ENCODE results near the gene AP3M1.
"Not testable (repeated sequence)": the region's sequence is repeated elsewhere in the genome, so short reads cannot be mapped to it uniquely, and the experiment has no call there.

The AP3M1 gene

DNA sequence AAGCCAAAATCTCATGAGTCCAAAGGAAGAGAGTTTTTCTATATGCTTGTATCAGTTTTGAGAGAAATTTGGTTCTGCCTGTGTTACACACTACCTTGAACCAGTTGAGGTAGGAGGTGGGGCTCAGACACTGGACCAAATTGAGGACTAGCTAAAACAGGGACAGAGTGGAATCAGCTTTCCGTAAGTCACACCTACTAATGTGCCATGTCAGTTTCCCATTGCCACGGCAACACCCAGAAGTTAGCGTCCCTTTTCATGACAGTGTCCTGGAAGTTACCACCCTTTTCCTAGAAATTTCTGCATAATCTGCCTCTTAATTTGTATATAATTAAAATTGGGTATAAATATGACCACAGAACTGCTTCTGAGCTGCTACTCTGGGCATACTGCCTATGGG, 9.4 kb upstream of the AP3M1 start:
- no peak for DNase-seq

DNA sequence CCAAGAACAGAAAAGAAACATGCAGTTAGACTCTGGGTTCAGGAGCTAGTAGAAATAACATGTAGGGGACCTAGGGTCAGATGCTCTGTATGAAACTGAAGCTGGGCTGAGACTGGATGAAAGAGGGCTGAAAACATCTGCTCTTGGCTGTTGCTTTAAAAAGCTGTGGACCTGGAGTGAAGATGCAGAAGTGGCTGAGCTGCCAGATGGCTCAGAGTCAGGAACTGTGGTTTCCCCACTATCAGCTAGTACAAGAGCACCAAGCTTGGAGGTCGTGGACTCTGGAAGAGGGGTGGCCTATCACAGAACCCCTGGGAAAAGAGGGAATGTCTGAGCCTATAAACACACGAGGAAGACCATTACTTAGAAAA, 6.3 kb upstream of the AP3M1 start:
- no peak for DNase-seq

GRCh38 chr10:74153676-74154075, 3.0 kb upstream of the AP3M1 start:
- DNase-seq: no peak

GRCh38 chr10:74153123-74153522, 2.5 kb upstream of the AP3M1 start:
- DNase-seq: no peak

DNA sequence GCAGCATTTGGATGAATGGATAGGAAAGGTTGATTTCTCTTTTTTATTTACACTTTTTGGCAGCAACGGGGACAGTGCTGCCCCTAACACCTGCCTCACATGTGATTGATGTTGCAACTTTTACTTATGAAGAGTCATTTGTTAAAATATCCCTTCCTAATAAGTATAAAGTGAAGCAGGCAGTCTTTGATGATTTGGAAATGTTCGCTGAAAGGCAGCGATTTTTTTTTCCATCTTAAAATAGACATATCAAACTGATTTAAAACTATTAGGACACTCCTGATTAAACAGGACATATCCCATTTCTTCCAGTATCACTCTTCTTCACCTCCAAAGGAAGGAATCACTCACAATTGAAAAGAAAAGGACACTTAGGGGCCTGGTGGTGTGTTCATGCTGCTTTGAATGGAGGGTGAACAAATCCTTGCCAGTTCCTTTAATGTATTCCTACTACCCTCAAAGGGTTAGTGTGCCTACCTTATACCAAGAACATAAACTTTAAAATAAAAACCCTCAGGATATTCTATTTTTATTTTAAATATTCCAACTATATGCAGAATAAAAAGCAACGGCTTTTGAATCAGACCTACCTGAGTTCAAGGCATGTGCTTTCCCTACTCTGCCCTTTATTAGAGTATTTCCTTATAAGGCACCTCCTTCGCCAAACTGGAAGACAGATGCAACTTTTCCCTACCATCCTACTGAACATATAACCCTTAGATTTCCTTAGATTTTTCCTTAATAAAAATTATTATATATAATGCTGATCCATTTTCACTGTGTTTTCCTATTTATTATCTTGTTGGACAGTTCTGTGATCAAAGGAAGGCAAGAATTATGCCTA, 1.5 kb upstream of the AP3M1 start:
- no peak for DNase-seq

- peak; percentile 100 for DNase-seq
Measured at GRCh38 chr10:74150990-74151878, 606 bp upstream of the AP3M1 start, which contains the start of gene ADK. ADK (plus strand) TSS chr10:74151221; CDS start chr10:74151279, 58 bp downstream.

DNA sequence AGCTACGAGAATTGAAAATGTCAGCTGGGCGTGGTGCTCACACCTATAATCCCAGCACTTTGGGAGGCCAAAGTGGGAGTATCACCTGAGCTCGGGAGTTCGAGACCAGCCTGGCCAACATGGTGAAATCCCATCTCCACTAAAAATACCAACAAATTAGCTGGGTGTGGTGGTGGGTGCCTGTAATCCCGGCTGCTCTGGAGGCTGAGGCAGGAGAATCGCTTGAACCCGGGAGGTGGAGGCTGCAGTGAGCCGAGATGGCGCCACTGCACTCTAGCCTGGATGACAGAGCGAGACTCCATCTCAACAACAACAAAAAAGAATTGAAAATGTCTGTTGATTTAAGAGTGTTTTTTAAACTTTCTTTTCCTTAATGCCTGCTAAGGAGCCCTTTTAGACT, 3.6 kb downstream of the AP3M1 start:
- DNase-seq: not testable (repeated sequence)

DNA sequence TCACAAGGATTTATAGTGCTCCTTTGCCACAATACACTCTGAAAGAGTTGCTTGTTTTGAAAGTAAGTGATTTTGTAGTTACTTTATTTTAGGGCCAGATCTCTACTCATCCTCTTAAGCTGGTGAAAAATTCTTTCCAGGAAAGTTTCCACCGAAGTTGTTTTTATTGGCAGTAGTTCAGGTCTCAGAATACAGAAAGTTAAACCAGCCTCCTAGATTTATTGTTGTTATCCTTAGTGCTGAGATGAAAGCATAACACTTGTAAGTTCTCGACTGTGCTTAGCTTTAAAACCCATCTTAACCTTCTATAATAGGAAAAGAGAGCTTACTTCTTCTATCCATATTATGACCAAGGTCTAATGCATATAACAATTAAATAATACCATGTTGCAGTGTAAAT, 5.5 kb downstream of the AP3M1 start:
- no peak for DNase-seq

DNA sequence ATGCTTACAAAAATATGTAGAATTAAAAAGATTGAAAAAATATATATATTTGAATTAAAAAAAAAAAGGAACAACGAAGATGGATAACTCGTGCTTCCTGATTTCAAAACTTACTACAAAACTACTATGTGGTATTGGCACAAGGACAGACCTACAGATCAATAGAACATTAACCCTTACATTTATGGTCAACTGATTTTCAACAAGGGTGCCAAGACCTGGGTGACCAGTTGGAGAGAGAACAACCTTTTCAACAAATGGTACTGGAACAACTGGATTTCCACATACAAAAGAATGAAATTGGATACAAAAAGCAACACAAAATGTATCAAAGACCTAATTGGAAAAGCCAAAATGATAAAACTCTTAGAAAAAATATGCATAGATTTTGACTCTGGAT, 10.1 kb downstream of the AP3M1 start:
- no peak for DNase-seq

DNA sequence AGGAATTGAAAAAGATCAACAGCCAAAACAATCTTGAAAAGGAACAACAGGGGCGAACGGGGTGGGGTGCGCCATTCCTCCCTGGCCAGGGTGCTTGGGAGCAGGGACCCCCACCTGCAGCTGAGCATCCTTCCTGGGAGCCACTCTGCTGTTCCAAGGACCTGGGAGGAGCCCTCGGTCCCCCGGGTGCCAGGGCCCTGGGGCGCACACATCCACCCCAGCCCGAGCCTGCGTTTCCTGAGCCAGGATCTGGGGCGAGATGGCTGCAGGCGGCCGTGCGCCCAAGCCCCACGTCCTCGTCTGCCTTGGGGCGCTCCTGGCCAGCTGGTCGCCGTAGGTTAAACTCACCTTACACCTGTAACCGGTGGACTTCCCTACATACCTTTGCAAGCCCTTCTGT, 10.6 kb downstream of the AP3M1 start:
- no peak for DNase-seq

- not testable (repeated sequence) for DNase-seq
Measured at GRCh38 chr10:74138596-74138995, 12.0 kb downstream of the AP3M1 start.

GRCh38 chr10:74137992-74138391, 12.6 kb downstream of the AP3M1 start:
- DNase-seq: no peak

GRCh38 chr10:74135452-74135851, 15.2 kb downstream of the AP3M1 start:
- DNase-seq: no peak

DNA sequence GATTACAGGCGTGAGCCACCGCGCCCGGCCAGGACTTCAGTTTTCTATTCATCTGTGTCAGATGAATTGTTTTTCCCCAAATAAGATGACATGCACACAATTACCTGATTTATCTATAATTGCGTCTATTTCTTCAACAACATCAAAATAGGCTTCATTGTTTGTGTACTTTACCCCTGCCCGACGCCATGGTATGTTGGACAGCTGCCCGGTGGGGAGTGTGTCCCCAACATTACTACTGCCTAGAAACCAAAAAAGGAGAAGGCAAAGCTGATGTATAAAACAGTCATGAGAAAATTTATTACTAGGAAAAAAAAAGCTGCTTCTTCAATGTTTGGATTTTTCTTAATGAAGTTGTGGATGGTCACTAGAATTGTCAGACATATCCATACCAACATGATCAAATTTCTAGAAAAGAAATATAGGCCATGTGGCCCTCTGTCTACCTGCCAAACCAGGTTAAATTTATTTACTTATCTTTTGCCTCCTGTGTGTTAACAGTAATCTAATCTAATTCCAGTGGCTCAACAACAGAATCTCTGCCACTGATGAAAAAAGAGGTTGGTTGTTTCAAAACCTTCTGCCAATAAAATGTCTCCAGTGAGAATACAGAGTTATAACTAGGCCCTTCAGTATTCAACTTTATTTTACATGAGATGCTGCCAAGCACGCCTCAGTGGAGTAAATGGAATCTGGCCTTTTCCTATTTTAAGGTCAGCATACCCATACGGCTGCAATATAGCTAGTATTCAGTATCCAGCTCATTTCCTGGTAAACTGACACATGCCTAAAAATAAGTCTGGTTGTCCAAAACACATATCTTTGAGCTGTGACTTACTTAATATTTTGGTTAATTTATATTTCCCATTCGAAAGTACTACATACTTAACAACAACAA, 16.5 kb downstream of the AP3M1 start:
- DNase-seq: no peak

DNA sequence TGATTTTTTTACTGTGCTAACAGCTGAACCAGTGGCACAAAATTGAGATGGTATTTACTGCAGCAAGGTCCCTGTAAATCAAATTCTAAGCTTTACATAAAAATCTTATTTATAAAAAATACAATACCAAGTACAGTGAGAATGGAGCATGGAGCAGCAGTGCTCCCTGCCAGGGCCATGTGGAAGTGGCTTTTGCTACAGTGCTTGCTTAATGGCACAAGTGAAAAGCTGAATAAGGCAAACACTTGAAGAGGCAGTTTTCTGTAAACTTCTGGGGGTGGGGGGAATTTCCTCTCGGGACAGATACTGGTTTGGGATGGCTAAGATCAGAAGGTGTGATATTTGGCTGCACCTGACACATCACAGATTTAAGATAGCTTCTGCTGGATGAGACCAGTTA, 27.5 kb downstream of the AP3M1 start:
- DNase-seq: no peak

- no peak for DNase-seq
Measured at GRCh38 chr10:74122060-74122459, 28.6 kb downstream of the AP3M1 start.

- no peak for DNase-seq
Measured at GRCh38 chr10:74121368-74121767, 29.3 kb downstream of the AP3M1 start.

- DNase-seq: no peak
Measured at GRCh38 chr10:74120911-74121310, 29.7 kb downstream of the AP3M1 start.

- DNase-seq: no peak
Measured at GRCh38 chr10:74118804-74119203, 31.8 kb downstream of the AP3M1 start.

DNA sequence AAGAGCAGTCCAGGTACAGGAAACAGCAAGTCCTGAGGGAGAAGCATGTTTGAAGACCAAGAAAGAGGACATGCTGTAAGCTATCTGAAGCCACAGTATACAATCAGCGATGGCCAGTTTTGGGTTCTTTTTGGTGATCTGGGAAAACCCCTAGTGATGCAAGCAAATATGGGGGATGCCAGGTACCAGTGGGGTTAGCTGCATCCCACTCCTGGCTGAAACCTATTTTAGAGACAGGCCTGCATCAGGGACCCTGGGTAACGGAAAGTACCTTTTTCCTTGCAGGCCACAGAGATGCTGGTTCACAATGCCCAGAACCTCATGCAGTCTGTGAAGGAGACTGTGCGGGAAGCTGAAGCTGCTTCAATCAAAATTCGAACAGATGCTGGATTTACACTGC, 32.9 kb downstream of the AP3M1 start:
- DNase-seq: no peak

DNA sequence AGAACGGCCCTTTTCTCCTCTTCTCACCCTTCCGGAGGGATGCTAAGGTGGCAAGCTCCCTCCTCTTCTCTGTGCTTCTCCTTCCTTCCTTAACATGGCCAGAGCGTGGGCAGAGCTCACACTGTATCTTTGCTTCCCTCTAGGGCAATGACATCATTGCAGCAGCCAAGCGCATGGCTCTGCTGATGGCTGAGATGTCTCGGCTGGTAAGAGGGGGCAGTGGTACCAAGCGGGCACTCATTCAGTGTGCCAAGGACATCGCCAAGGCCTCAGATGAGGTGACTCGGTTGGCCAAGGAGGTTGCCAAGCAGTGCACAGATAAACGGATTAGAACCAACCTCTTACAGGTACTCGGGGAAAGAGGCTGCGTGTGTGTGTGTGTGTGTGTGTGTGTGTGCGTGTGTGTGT, 36.6 kb downstream of the AP3M1 start:
- DNase-seq: no peak

GRCh38 chr10:74113546-74113945, 37.1 kb downstream of the AP3M1 start:
- DNase-seq: no peak

- DNase-seq: no peak
Measured at GRCh38 chr10:74111799-74112198, 38.8 kb downstream of the AP3M1 start.
